ENCODE data around the gene MAP6D1.

GRCh38 chr3:183837390-183837789 is 12.0 kb upstream of the MAP6D1 start:
- TF ChIP-seq, protein P1, sequence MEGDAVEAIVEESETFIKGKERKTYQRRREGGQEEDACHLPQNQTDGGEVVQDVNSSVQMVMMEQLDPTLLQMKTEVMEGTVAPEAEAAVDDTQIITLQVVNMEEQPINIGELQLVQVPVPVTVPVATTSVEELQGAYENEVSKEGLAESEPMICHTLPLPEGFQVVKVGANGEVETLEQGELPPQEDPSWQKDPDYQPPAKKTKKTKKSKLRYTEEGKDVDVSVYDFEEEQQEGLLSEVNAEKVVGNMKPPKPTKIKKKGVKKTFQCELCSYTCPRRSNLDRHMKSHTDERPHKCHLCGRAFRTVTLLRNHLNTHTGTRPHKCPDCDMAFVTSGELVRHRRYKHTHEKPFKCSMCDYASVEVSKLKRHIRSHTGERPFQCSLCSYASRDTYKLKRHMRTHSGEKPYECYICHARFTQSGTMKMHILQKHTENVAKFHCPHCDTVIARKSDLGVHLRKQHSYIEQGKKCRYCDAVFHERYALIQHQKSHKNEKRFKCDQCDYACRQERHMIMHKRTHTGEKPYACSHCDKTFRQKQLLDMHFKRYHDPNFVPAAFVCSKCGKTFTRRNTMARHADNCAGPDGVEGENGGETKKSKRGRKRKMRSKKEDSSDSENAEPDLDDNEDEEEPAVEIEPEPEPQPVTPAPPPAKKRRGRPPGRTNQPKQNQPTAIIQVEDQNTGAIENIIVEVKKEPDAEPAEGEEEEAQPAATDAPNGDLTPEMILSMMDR (IDR thresholded peaks at IDR 0.05; ENCODE audit: poor library complexity), result no peak
- TF ChIP-seq EZH2 (IDR thresholded peaks at IDR 0.05; ENCODE audit: borderline replicate concordance) (no peak), EZH2phosphoT487 (IDR thresholded peaks at IDR 0.05; ENCODE audit: low read depth, severe bottlenecking, unreplicated experiment) (no peak)

All from hepatocyte (in vitro differentiated cells).